Stimulated activated naive CD8-positive, alpha-beta T cell treated with anti-CD3 and anti-CD28 coated beads, Interleukin-15, amount 100 ng/mL, for 72 hours (primary cell): ENCODE measurements around the gene UBN1.

Source experiments
- ATAC-seq: fragments of 150-1000 bp; cut with Tn5 transposase; 2 replicates; pipeline ENCODE4 v1.10.0; 2021; ENCODE audit warnings: mild to moderate bottlenecking, moderate library complexity
- DNase-seq, 2 donors: peaks; one replicate each; pipeline ENCODE4 v3.0.0; 2021 to 2022
- H3K27ac Mint-ChIP-seq, 2 donors: one replicate each; pipeline ENCODE4 v1.8.0; 2022; ENCODE audit warnings: mild to moderate bottlenecking in 2 of 2, mixed read lengths in 2 of 2, moderate library complexity in 2 of 2
- H3K27me3 Mint-ChIP-seq: one replicate; pipeline ENCODE4 v1.8.0; 2022; ENCODE audit warnings: mixed read lengths
- H3K4me1 Mint-ChIP-seq: one replicate; pipeline ENCODE4 v1.8.0; 2022; ENCODE audit warnings: mild to moderate bottlenecking, mixed read lengths
- H3K4me3 Mint-ChIP-seq, 2 donors: one replicate each; pipeline ENCODE4 v1.8.0; 2022; ENCODE audit warnings: mild to moderate bottlenecking in 2 of 2, mixed read lengths in 2 of 2, moderate library complexity in 1 of 2
- H3K9me3 Mint-ChIP-seq, 2 donors: one replicate each; pipeline ENCODE4 v1.8.0; 2022; ENCODE audit warnings: mixed read lengths in 2 of 2

The UBN1 gene

GRCh38 chr16:4898811-4899473 is 51.7 kb downstream of the UBN1 start:
- no peaks in the 10 kb centered on the region for H3K9me3 Mint-ChIP-seq
- no peak overlapping the region for H3K4me3 Mint-ChIP-seq
- ATAC-seq (no peak), DNase-seq (no peak)
- H3K4me1 Mint-ChIP-seq, result no peaks in the 10 kb centered on the region
- H3K27me3 Mint-ChIP-seq, result peaks cover 18% of the 10 kb centered on the region
- H3K27ac Mint-ChIP-seq, result no peak overlapping the region

DNA sequence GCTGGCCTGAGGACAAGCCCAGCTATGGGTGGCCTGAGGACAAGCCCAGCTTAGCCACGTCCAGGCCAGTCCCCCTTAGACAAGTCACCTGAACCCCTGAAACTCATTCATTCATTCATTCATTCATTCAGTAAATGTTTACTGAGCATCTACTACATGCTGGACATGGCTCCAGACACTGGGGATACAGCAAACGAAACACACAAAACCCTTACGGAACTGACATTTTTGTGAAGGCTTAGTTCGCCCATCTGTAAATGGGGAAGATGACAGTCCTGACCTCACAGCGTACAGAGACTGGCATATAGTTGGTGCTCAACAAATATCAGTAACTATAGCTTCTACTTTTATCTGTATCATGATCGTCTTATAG is 52.2 kb downstream of the UBN1 start:
- Mint-ChIP-seq H3K4me1 (no peaks in the 10 kb centered on the region), H3K27ac (no peak overlapping the region), H3K9me3 (no peaks in the 10 kb centered on the region), H3K27me3 (peaks cover 24% of the 10 kb centered on the region), H3K4me3 (no peak overlapping the region)
- DNase-seq, result no peak
- no peak for ATAC-seq

DNA sequence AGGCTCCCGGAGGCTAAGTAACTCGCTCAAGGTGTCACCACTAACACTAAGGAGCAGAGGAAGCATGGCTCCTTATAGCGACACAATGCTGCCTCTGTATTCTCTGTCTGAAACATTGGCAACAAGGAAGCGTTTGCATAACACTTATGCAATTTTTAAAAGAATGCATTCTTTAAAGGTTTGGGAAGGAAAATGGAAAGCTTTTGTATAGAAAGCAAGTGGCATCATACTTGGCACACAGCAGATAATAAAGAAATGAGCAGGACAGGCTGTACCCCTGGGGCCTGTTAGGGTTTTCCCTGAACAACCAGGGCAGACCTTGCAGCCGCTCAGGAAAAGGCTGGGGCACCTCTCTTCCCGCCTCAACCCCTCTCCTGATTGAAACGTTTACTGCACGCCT is 52.8 kb downstream of the UBN1 start:
- H3K4me3 Mint-ChIP-seq, result no peak overlapping the region
- no peak for DNase-seq
- no peak for ATAC-seq
- no peaks in the 10 kb centered on the region for H3K9me3 Mint-ChIP-seq
- H3K27ac Mint-ChIP-seq, result no peak overlapping the region
- no peaks in the 10 kb centered on the region for H3K4me1 Mint-ChIP-seq
- peaks cover 29% of the 10 kb centered on the region for H3K27me3 Mint-ChIP-seq

DNA sequence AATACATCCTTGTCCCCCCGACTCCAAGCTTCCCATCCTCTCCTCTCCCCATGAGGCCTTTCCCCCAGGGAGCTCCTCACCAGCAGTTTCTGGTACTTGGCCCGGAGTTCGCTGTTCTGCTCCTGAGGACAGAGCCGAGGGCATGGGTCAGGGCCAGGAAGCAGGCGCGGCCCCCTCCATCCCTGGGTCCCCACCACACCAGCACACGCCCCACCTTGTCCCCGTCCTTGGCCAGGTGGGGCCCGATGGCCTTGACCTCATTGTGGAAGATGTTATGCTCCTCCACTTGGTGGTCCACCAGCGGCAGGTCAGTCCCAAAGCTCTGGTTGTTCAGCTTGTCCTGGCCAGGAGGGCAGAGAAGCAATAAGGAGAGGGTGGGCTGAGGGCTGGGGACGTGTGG is 53.5 kb downstream of the UBN1 start:
- H3K4me1 Mint-ChIP-seq, result no peaks in the 10 kb centered on the region
- DNase-seq (no peak), ATAC-seq (no peak)
- peaks cover 36% of the 10 kb centered on the region for H3K27me3 Mint-ChIP-seq
- no peak overlapping the region for H3K27ac Mint-ChIP-seq
- H3K4me3 Mint-ChIP-seq, result no peak overlapping the region
- no peaks in the 10 kb centered on the region for H3K9me3 Mint-ChIP-seq

DNA sequence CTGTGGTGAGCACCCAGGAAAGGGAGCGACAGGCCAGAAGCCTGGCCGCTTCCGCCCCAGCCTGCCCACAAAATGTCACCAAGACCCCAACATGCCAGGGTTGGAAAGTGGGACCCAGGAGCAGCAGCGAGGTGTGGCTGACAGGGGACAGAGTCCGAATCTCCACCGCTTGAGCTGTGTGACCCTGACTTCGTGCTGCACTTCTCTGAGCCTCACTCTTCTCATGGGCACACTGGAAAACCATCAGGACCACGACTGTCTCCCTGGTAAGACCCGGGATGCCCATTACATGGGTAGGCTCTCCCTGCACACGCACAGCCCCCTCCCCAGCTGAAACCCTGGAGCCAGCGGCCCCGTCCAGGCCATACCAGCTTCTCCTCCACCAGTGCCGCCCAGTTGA is 54.8 kb downstream of the UBN1 start:
- Mint-ChIP-seq H3K4me1 (no peaks in the 10 kb centered on the region), H3K4me3 (no peak overlapping the region), H3K27me3 (peaks cover 36% of the 10 kb centered on the region), H3K27ac (no peak overlapping the region), H3K9me3 (no peaks in the 10 kb centered on the region)
- DNase-seq (no peak), ATAC-seq (no peak)

GRCh38 chr16:4904108-4904941 is 57.0 kb downstream of the UBN1 start:
- Mint-ChIP-seq H3K27me3 (peaks cover 36% of the 10 kb centered on the region), H3K4me3 (no peak overlapping the region), H3K27ac (no peak overlapping the region), H3K9me3 (no peaks in the 10 kb centered on the region), H3K4me1 (no peaks in the 10 kb centered on the region)
- DNase-seq (no peak), ATAC-seq (no peak)

DNA sequence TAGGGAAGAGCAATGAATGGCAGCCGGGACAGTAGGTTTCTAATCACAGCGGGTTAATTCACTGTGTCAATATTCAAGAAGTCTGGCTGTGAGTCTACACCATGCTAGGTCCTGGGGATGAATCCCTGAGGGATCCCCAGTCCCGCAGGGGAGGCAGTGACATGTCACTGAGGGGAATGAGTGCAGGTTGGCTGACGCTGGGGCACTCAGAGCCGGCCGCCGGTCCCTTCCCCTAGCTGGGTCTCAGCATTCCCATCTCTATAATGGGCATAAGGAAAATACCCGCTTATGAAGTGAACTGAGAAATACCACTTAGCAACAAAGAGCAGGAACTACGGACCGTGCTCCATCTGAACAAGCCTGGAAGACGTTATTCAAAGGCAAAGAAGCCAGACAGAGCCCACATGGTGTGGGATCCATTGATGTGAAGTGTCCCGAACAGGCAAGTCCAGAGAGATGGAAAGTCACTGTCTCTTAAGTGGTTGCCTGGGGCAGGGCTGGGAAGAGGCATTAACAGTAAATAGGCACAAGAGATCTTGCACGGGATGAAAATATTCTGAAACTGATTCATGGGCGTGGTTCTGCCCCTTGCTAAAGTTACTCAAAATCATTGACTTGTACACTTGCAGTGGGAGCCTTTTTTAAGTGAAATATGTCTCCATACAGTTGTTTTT is 57.8 kb downstream of the UBN1 start:
- no peak overlapping the region for H3K27ac Mint-ChIP-seq
- no peaks in the 10 kb centered on the region for H3K4me1 Mint-ChIP-seq
- ATAC-seq, result no peak
- H3K27me3 Mint-ChIP-seq, result peaks cover 36% of the 10 kb centered on the region
- no peak for DNase-seq
- no peaks in the 10 kb centered on the region for H3K9me3 Mint-ChIP-seq
- H3K4me3 Mint-ChIP-seq, result no peak overlapping the region

GRCh38 chr16:4908854-4909401 is 61.6 kb downstream of the UBN1 start:
- peaks cover 18% of the 10 kb centered on the region for H3K27me3 Mint-ChIP-seq
- DNase-seq (no peak), ATAC-seq (peak; percentile 53)
- no peak overlapping the region for H3K27ac Mint-ChIP-seq
- H3K9me3 Mint-ChIP-seq, result no peaks in the 10 kb centered on the region
- H3K4me3 Mint-ChIP-seq, result no peak overlapping the region
- H3K4me1 Mint-ChIP-seq, result no peaks in the 10 kb centered on the region

DNA sequence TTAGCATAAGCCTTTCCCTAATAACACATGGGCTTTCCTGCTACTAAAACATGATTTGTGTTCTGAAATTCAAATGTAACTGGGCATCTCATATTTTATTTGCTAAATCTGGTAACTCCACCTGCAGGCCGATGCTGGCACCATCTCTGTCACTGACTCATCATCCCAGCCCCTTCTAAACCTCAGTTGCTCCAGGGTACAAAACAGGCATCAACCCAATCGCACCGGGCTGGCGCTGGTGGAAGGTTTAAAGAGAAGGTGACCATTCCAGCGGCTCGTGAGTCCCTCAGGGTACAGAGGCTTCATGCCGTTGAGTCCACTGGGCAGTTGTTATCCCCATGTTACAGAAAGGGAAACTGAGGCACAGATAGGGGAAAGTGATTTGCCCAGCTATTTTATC is 62.5 kb downstream of the UBN1 start:
- H3K27ac Mint-ChIP-seq, result no peak overlapping the region
- DNase-seq (no peak), ATAC-seq (no peak)
- H3K9me3 Mint-ChIP-seq, result no peaks in the 10 kb centered on the region
- H3K4me3 Mint-ChIP-seq, result no peak overlapping the region
- H3K27me3 Mint-ChIP-seq, result peaks cover 9% of the 10 kb centered on the region
- H3K4me1 Mint-ChIP-seq, result no peaks in the 10 kb centered on the region

- Mint-ChIP-seq H3K27me3 (no peaks in the 10 kb centered on the region), H3K27ac (no peak overlapping the region), H3K9me3 (no peaks in the 10 kb centered on the region), H3K4me3 (no peak overlapping the region), H3K4me1 (no peaks in the 10 kb centered on the region)
- ATAC-seq, result no peak
- DNase-seq, result no peak
Measured at GRCh38 chr16:4910828-4911227, 63.5 kb downstream of the UBN1 start.

DNA sequence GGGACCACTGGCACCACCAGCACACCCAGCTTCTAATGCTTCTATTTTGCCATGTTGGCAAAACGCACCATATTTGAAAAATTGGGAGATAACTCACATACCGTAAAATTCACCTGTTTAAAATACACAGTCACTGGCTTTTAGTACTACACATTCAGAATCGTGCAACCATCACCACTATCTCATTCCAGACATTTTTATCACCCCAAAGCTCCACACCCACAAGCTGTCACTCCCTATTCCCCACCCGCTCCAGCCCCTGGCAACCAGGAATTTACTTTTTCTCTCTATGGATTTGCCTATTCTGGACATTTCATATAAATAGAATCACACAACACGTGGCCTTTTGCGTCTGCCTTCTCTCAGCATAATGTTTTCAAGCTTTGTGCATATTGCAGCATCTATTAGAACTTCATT is 64.7 kb downstream of the UBN1 start:
- no peak overlapping the region for H3K27ac Mint-ChIP-seq

DNA sequence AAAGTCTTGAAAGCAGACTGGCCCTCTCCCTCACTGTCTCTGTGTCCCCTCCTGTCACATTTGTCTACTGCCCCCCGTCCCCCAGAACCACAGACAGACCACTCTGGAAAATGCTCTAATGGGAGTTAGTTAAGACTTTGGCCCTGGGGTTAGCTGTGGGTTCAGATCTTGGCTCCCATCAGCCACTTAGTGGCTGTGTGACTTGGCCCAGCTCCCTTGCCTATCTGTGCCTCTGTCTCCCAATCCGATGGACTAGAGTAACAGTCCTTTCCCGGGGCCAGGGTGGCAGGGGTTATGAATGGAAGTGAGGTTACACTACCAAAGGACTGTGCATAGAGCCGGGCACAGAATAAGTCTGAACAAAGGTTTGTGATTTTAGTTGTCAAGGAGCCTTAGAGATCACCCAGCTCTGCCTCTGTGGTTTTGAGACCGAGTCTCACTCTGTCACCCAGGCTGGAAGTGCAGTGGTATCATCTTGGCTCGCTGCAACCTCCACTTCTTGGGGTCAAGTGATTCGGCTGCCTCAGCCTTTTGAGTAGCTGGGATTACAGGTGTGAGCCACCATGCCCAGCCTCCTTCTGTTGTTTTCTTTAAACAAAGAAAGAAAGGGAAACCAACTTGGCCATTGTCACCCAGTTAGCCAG is 66.0 kb downstream of the UBN1 start:
- DNase-seq, result no peak
- no peak overlapping the region for H3K4me3 Mint-ChIP-seq
- no peak for ATAC-seq
- H3K27ac Mint-ChIP-seq, result no peak overlapping the region
- H3K4me1 Mint-ChIP-seq, result no peaks in the 10 kb centered on the region
- H3K27me3 Mint-ChIP-seq, result no peaks in the 10 kb centered on the region
- H3K9me3 Mint-ChIP-seq, result no peaks in the 10 kb centered on the region

More for the DNA sequence above, 64.7 kb downstream of the UBN1 start:
- no peak for DNase-seq
- H3K4me1 Mint-ChIP-seq, result no peaks in the 10 kb centered on the region
- ATAC-seq, result no peak
- no peak overlapping the region for H3K4me3 Mint-ChIP-seq
- no peaks in the 10 kb centered on the region for H3K27me3 Mint-ChIP-seq
- H3K9me3 Mint-ChIP-seq, result no peaks in the 10 kb centered on the region

- Mint-ChIP-seq H3K4me1 (no peaks in the 10 kb centered on the region), H3K4me3 (no peak overlapping the region), H3K27ac (no peak overlapping the region)
Measured at GRCh38 chr16:4913774-4914525, 66.7 kb downstream of the UBN1 start.

DNA sequence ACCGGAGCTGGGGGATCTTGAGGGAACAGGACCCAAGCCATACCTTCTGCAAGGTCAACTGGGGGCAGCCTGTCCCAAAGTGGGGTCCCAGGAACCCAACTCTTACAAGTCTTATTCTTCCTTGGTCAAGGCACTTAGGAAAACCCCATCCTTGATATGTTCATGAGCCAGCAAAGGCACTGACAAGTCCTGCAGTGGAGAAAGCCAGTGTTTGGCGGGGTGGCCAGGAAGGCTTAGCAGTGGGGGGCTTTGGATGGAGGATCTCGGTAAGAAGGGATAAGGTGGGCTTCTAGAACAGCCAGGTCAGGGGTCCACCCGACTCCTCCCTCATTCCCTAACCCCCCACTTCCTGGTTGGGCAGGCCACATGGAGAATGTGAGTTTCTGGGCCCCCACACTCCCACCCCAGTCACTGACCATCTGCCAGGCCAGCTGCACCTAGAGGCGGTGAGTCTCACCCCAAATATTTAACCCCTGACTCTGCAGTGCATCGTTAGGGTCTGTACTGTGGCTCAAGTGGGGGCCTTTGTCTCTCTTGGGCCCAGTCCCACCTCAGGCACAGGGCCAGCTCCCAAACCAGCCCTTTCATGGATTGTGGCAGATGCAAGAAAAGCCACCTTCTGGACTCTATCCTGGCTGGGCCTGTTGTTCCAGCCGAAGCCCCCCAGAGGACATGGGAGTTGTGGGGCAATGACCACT is 67.4 kb downstream of the UBN1 start:
- Mint-ChIP-seq H3K27me3 (no peaks in the 10 kb centered on the region), H3K27ac (no peak overlapping the region), H3K4me3 (no peak overlapping the region), H3K9me3 (no peaks in the 10 kb centered on the region), H3K4me1 (no peaks in the 10 kb centered on the region)
- DNase-seq (no peak), ATAC-seq (no peak)

More at GRCh38 chr16:4913774-4914525, 66.7 kb downstream of the UBN1 start:
- no peak for DNase-seq
- Mint-ChIP-seq H3K9me3 (no peaks in the 10 kb centered on the region), H3K27me3 (no peaks in the 10 kb centered on the region)
- ATAC-seq, result no peak
